Esophagus (tissue), 2 donors: ENCODE measurements around the gene CUEDC2. TPM values are rescaled to one million over a fixed set of nuclear protein-coding genes. Genes with fewer than 3 reads are reported as not detected.

Experiments
- H3K27ac ChIP-seq, 2 donors: one replicate each; pipeline ENCODE4 v1.5.1; 2013; ENCODE audit warnings: low read depth in 2 of 2, mild to moderate bottlenecking in 2 of 2, inconsistent platforms in 1 of 2, low read length in 1 of 2, moderate library complexity in 1 of 2
- H3K27me3 ChIP-seq, 2 donors: one replicate each; pipeline ENCODE4 v1.6.1; 2013; ENCODE audit warnings: low read length in 2 of 2, control low read depth in 1 of 2, mild to moderate bottlenecking in 1 of 2; ENCODE audit not compliant: insufficient read depth in 2 of 2, control insufficient read depth in 1 of 2
- H3K36me3 ChIP-seq, 2 donors: one replicate each; pipeline ENCODE4 v1.6.1; 2013; ENCODE audit warnings: low read length in 1 of 2; ENCODE audit not compliant: control insufficient read depth in 2 of 2, insufficient read depth in 2 of 2
- H3K4me1 ChIP-seq, 2 donors: one replicate each; pipeline ENCODE4 v1.6.1; 2013; ENCODE audit warnings: low read length in 1 of 2; ENCODE audit not compliant: control insufficient read depth in 2 of 2, insufficient read depth in 2 of 2
- H3K4me3 ChIP-seq, 2 donors: one replicate each; pipeline ENCODE4 v1.5.1; 2013; ENCODE audit warnings: low read length in 2 of 2, mild to moderate bottlenecking in 2 of 2, low read depth in 1 of 2, moderate library complexity in 1 of 2
- H3K9me3 ChIP-seq, 2 donors: one replicate each; pipeline ENCODE4 v1.6.1; 2013; ENCODE audit warnings: mild to moderate bottlenecking in 2 of 2, low read depth in 1 of 2, low read length in 1 of 2, moderate library complexity in 1 of 2; ENCODE audit not compliant: control insufficient read depth in 2 of 2, insufficient read depth in 1 of 2
- WGBS, 2 donors: extraction: QIAGEN DNeasy Blood & Tissue Kit; methylation state at CpG; one replicate each; pipeline ENCODE4 v1.1.7; 2013; 5-methylcytosine and 5-hydroxymethylcytosine counted together
- polyA plus RNA-seq, 2 donors: library from polyadenylated mRNA; stranded (reverse); fragments of 200-250 nt; gene quantifications; one replicate each; pipeline ENCODE4 v1.2.3, GENCODE V29; 2013
- donor health status: healthy with polysubstance abuse.
- donor health status: Bipolar disorder and iron deficiency.

CUEDC2 gene
- polyA plus RNA-seq, 2 donors: 16.3 to 30.3 TPM

GRCh38 chr10:102406815-102407214 lies 25.6 kb downstream of the CUEDC2 start:
- peaks cover 0 to 2% of the 10 kb centered on the region in 2 donors for H3K36me3 ChIP-seq
- H3K4me1 ChIP-seq: peaks cover 7 to 20% of the 10 kb centered on the region in 2 donors
- H3K27ac ChIP-seq: no peak overlapping the region
- WGBS, 2 donors: 87 to 90% methylated on average over 2 of the region's 2 CpGs
- H3K9me3 ChIP-seq: no peaks in the 10 kb centered on the region
- H3K4me3 ChIP-seq: no peak overlapping the region
- peaks cover 0 to 20% of the 10 kb centered on the region in 2 donors for H3K27me3 ChIP-seq

- WGBS, 2 donors: 50 to 72% methylated on average over 6 of the region's 6 CpGs
- Histone ChIP-seq H3K27ac (no peak overlapping the region), H3K27me3 (peaks cover 0 to 13% of the 10 kb centered on the region in 2 donors), H3K4me3 (no peak overlapping the region), H3K36me3 (peaks cover 0 to 14% of the 10 kb centered on the region in 2 donors), H3K4me1 (peaks cover 7 to 18% of the 10 kb centered on the region in 2 donors), H3K9me3 (no peaks in the 10 kb centered on the region)
Measured at GRCh38 chr10:102405632-102406031, 26.7 kb downstream of the CUEDC2 start.

GRCh38 chr10:102405108-102405571 lies 27.2 kb downstream of the CUEDC2 start:
- Histone ChIP-seq H3K9me3 (no peaks in the 10 kb centered on the region), H3K36me3 (peaks cover 0 to 17% of the 10 kb centered on the region in 2 donors), H3K27ac (no peak overlapping the region), H3K4me3 (no peak overlapping the region), H3K4me1 (peaks cover 7 to 15% of the 10 kb centered on the region in 2 donors), H3K27me3 (peaks cover 0 to 9% of the 10 kb centered on the region in 2 donors)
- 76 to 82% methylated on average over 19 of the region's 19 CpGs for WGBS, 2 donors

GRCh38 chr10:102404361-102405107 lies 27.8 kb downstream of the CUEDC2 start:
- 82 to 87% methylated on average over 17 of the region's 17 CpGs for WGBS, 2 donors
- H3K36me3 ChIP-seq: peaks cover 0 to 17% of the 10 kb centered on the region in 2 donors
- peaks cover 0 to 8% of the 10 kb centered on the region in 2 donors for H3K27me3 ChIP-seq

GRCh38 chr10:102403115-102403514 lies 29.3 kb downstream of the CUEDC2 start:
- Histone ChIP-seq H3K4me1 (peaks cover 0 to 8% of the 10 kb centered on the region in 2 donors), H3K27me3 (peaks cover 0 to 2% of the 10 kb centered on the region in 2 donors), H3K36me3 (peaks cover 0 to 17% of the 10 kb centered on the region in 2 donors), H3K4me3 (no peak overlapping the region), H3K9me3 (no peaks in the 10 kb centered on the region), H3K27ac (no peak overlapping the region)
- 80 to 83% methylated on average over 13 of the region's 13 CpGs for WGBS, 2 donors

More at GRCh38 chr10:102404361-102405107, 27.8 kb downstream of the CUEDC2 start:
- no peak overlapping the region for H3K27ac ChIP-seq
- H3K4me3 ChIP-seq: no peak overlapping the region
- peaks cover 7 to 15% of the 10 kb centered on the region in 2 donors for H3K4me1 ChIP-seq
- H3K9me3 ChIP-seq: no peaks in the 10 kb centered on the region

- WGBS, 2 donors: 77 to 82% methylated on average over 5 of the region's 5 CpGs
- H3K27ac ChIP-seq: no peak overlapping the region
- peaks cover 0 to 17% of the 10 kb centered on the region in 2 donors for H3K36me3 ChIP-seq
- H3K4me1 ChIP-seq: peaks cover 0 to 8% of the 10 kb centered on the region in 2 donors
- no peaks in the 10 kb centered on the region for H3K27me3 ChIP-seq
- H3K9me3 ChIP-seq: no peaks in the 10 kb centered on the region
- no peak overlapping the region for H3K4me3 ChIP-seq
Measured at GRCh38 chr10:102402512-102402896, 29.9 kb downstream of the CUEDC2 start.

- Histone ChIP-seq H3K27me3 (no peaks in the 10 kb centered on the region), H3K4me3 (no peak overlapping the region), H3K9me3 (no peaks in the 10 kb centered on the region), H3K27ac (no peak overlapping the region), H3K36me3 (peaks cover 0 to 17% of the 10 kb centered on the region in 2 donors), H3K4me1 (peaks cover 0 to 8% of the 10 kb centered on the region in 2 donors)
- 62 to 81% methylated on average over 18 of the region's 18 CpGs for WGBS, 2 donors
Measured at GRCh38 chr10:102401735-102402511, 30.5 kb downstream of the CUEDC2 start.

- H3K4me1 ChIP-seq: peaks cover 5 to 14% of the 10 kb centered on the region in 2 donors
- H3K27ac ChIP-seq: no peak overlapping the region
- no peak overlapping the region for H3K4me3 ChIP-seq
- H3K27me3 ChIP-seq: no peaks in the 10 kb centered on the region
- H3K9me3 ChIP-seq: no peaks in the 10 kb centered on the region
- peaks cover 0 to 17% of the 10 kb centered on the region in 2 donors for H3K36me3 ChIP-seq
- 80 to 84% methylated on average over 8 of the region's 8 CpGs for WGBS, 2 donors
Measured at GRCh38 chr10:102401342-102401654, 31.1 kb downstream of the CUEDC2 start.

- Histone ChIP-seq H3K4me3 (no peak overlapping the region), H3K27ac (no peak overlapping the region), H3K4me1 (peaks cover 7 to 16% of the 10 kb centered on the region in 2 donors), H3K9me3 (no peaks in the 10 kb centered on the region), H3K36me3 (peaks cover 0 to 17% of the 10 kb centered on the region in 2 donors), H3K27me3 (no peaks in the 10 kb centered on the region)
- WGBS, 2 donors: 89 to 94% methylated on average over 21 to 22 of the region's 22 CpGs
Measured at GRCh38 chr10:102400598-102401341, 31.6 kb downstream of the CUEDC2 start.
